CD4-positive, alpha-beta memory T cell (primary cell): ENCODE results near the gene RETNLB. TPM values are rescaled to one million over a fixed set of nuclear protein-coding genes. Genes with fewer than 3 reads are reported as not detected.

Experiments used
- polyA plus RNA-seq, 2 donors: library from polyadenylated mRNA; unstranded; fragments of 300-500 nt; fragmentation: Illumina TruSeq; gene quantifications; one replicate each; pipeline ENCODE4 v1.2.3, GENCODE V29; 2021
- total RNA-seq, 2 experiments: library from RNA; stranded (reverse); gene quantifications; one replicate each; pipeline ENCODE4 v1.2.3, GENCODE V29; 2021

Gene RETNLB
- total and polyA plus RNA-seq, 4 experiments from 2014 or later = not detected

Other genes with a start within 250 kb of the RETNLB start
- under 1 TPM in 1 of 2 experiments, not detected in 1; 0.06 TPM for gene MYH15, start 246.8 kb downstream of the RETNLB start, total RNA-seq
- not detected for gene MYH15, start 246.8 kb downstream of the RETNLB start, polyA plus RNA-seq
- 1 to 10 TPM; 3.4 to 3.9 TPM for gene CIP2A, start 168.0 kb downstream of the RETNLB start, total RNA-seq
- gene CIP2A, start 168.0 kb downstream of the RETNLB start, polyA plus RNA-seq = 1 to 10 TPM; 1.8 to 1.9 TPM
- 10 to 100 TPM; 15.3 to 18.5 TPM for gene DZIP3, start 167.7 kb downstream of the RETNLB start, total RNA-seq
- 10 to 100 TPM in 1 of 2 donors, 1 to 10 TPM in 1; 8.9 to 13.1 TPM for gene DZIP3, start 167.7 kb downstream of the RETNLB start, polyA plus RNA-seq
- gene TRAT1, start 65.4 kb upstream of the RETNLB start, total RNA-seq = 100 to 1,000 TPM; 164 to 169 TPM
- 100 to 1,000 TPM; 227 to 367 TPM for gene TRAT1, start 65.4 kb upstream of the RETNLB start, polyA plus RNA-seq
- gene GUCA1C, start 196.5 kb upstream of the RETNLB start, total RNA-seq = not detected
- gene GUCA1C, start 196.5 kb upstream of the RETNLB start, polyA plus RNA-seq = not detected